Large intestine (tissue), 3 donors: Measurements from ENCODE around the gene AFDN. TPM values are rescaled to one million over a fixed set of nuclear protein-coding genes. Genes with fewer than 3 reads are reported as not detected.

Source experiments
- DNase-seq, 2 donors: peaks; one replicate each; pipeline versions ENCODE4 v3.0.0 to v3.0.0-alpha.2; 2013
- H3K27ac ChIP-seq: one replicate; pipeline ENCODE4 v1.5.1; 2013; ENCODE audit warnings: low read length
- H3K27me3 ChIP-seq: 2 replicates; pipeline ENCODE4 v1.6.1; 2013; ENCODE audit warnings: low read length; ENCODE audit not compliant: control insufficient read depth, insufficient read depth
- H3K36me3 ChIP-seq: 2 replicates; pipeline ENCODE4 v1.6.1; 2013; ENCODE audit warnings: low read length; ENCODE audit not compliant: control insufficient read depth, insufficient read depth
- H3K4me1 ChIP-seq: one replicate; pipeline ENCODE4 v1.6.1; 2013; ENCODE audit warnings: low read length; ENCODE audit not compliant: control insufficient read depth, insufficient read depth
- H3K4me3 ChIP-seq: one replicate; pipeline ENCODE4 v1.5.1; 2013; ENCODE audit warnings: low read length
- H3K9me3 ChIP-seq: one replicate; pipeline ENCODE4 v1.6.1; 2013; ENCODE audit warnings: mild to moderate bottlenecking, low read depth, low read length, moderate library complexity; ENCODE audit not compliant: control insufficient read depth
- WGBS: methylation state at CpG from one replicate; pipeline ENCODE4 v1.1.5; 2013; ENCODE audit warnings: low lambda C conversion rate; ENCODE audit not compliant: insufficient coverage; 5-methylcytosine and 5-hydroxymethylcytosine counted together
- polyA plus RNA-seq: library from polyadenylated mRNA; unstranded; fragments of 120-200 nt; gene quantifications from one replicate; pipeline ENCODE4 v1.2.1, GENCODE V29; 2013

The AFDN gene
- polyA plus RNA-seq, 1 donor, result 194 TPM

GRCh38 chr6:167951781-167952511 lies 125.2 kb downstream of the AFDN start:
- Histone ChIP-seq H3K9me3 (no peaks in the 10 kb centered on the region), H3K4me3 (no peak overlapping the region), H3K36me3 (peaks cover 60% of the 10 kb centered on the region), H3K27me3 (no peaks in the 10 kb centered on the region), H3K4me1 (peaks cover 4% of the 10 kb centered on the region), H3K27ac (no peak overlapping the region)
- 100% methylated on average over 1 of the region's 29 CpGs for WGBS
- no peak for DNase-seq

- H3K27ac ChIP-seq, result no peak overlapping the region
- no peaks in the 10 kb centered on the region for H3K27me3 ChIP-seq
- no CpG with 5 or more reads among the region's 1 CpG for WGBS
- no peak overlapping the region for H3K4me3 ChIP-seq
- H3K9me3 ChIP-seq, result no peaks in the 10 kb centered on the region
- H3K4me1 ChIP-seq, result peaks cover 5% of the 10 kb centered on the region
- peaks cover 64% of the 10 kb centered on the region for H3K36me3 ChIP-seq
- no peak for DNase-seq
Measured at GRCh38 chr6:167952512-167952859, 125.8 kb downstream of the AFDN start.

- Histone ChIP-seq H3K4me1 (peaks cover 5% of the 10 kb centered on the region), H3K27ac (no peak overlapping the region), H3K27me3 (no peaks in the 10 kb centered on the region), H3K4me3 (no peak overlapping the region), H3K36me3 (peaks cover 59% of the 10 kb centered on the region), H3K9me3 (no peaks in the 10 kb centered on the region)
- no peak for DNase-seq
- no CpG with 5 or more reads among the region's 5 CpGs for WGBS
Measured at GRCh38 chr6:167953551-167953950, 126.8 kb downstream of the AFDN start.

- no peaks in the 10 kb centered on the region for H3K9me3 ChIP-seq
- 67% methylated on average over 3 of the region's 3 CpGs for WGBS
- peaks cover 53% of the 10 kb centered on the region for H3K36me3 ChIP-seq
Measured at GRCh38 chr6:167954151-167954550, 127.4 kb downstream of the AFDN start.

GRCh38 chr6:167956491-167956890 lies 129.8 kb downstream of the AFDN start:
- Histone ChIP-seq H3K9me3 (no peaks in the 10 kb centered on the region), H3K36me3 (peaks cover 34% of the 10 kb centered on the region), H3K4me1 (peaks cover 11% of the 10 kb centered on the region), H3K27ac (no peak overlapping the region), H3K27me3 (no peaks in the 10 kb centered on the region), H3K4me3 (no peak overlapping the region)
- WGBS, result 100% methylated on average over 2 of the region's 6 CpGs
- no peak for DNase-seq

More at GRCh38 chr6:167954151-167954550, 127.4 kb downstream of the AFDN start:
- Histone ChIP-seq H3K4me1 (peaks cover 5% of the 10 kb centered on the region), H3K27me3 (no peaks in the 10 kb centered on the region), H3K27ac (no peak overlapping the region), H3K4me3 (no peak overlapping the region)
- no peak for DNase-seq

- H3K27me3 ChIP-seq, result no peaks in the 10 kb centered on the region
- H3K4me3 ChIP-seq, result no peak overlapping the region
- peak; percentile 43 to 65 for DNase-seq
- peaks cover 14% of the 10 kb centered on the region for H3K4me1 ChIP-seq
- H3K36me3 ChIP-seq, result peaks cover 31% of the 10 kb centered on the region
- no CpG with 5 or more reads among the region's 8 CpGs for WGBS
- H3K27ac ChIP-seq, result peak overlapping the region; percentile 43
- no peaks in the 10 kb centered on the region for H3K9me3 ChIP-seq
Measured at GRCh38 chr6:167956983-167957492, 130.3 kb downstream of the AFDN start.

GRCh38 chr6:167957626-167958025 lies 130.9 kb downstream of the AFDN start:
- H3K4me3 ChIP-seq, result no peak overlapping the region
- H3K27me3 ChIP-seq, result no peaks in the 10 kb centered on the region
- H3K4me1 ChIP-seq, result peaks cover 14% of the 10 kb centered on the region
- DNase-seq, result no peak
- no peaks in the 10 kb centered on the region for H3K9me3 ChIP-seq
- H3K36me3 ChIP-seq, result peaks cover 30% of the 10 kb centered on the region
- no peak overlapping the region for H3K27ac ChIP-seq
- WGBS, result no CpG with 5 or more reads among the region's 6 CpGs

- Histone ChIP-seq H3K27me3 (no peaks in the 10 kb centered on the region), H3K4me3 (no peak overlapping the region), H3K4me1 (peaks cover 33% of the 10 kb centered on the region), H3K9me3 (no peaks in the 10 kb centered on the region), H3K36me3 (peaks cover 35% of the 10 kb centered on the region), H3K27ac (no peak overlapping the region)
- no peak for DNase-seq
- WGBS, result 80% methylated on average over 1 of the region's 5 CpGs
Measured at GRCh38 chr6:167960579-167960978, 133.9 kb downstream of the AFDN start.

- Histone ChIP-seq H3K4me3 (no peak overlapping the region), H3K36me3 (peaks cover 38% of the 10 kb centered on the region), H3K27me3 (no peaks in the 10 kb centered on the region), H3K4me1 (peaks cover 39% of the 10 kb centered on the region), H3K27ac (no peak overlapping the region), H3K9me3 (no peaks in the 10 kb centered on the region)
- DNase-seq, result no peak
- WGBS, result no CpG with 5 or more reads among the region's 5 CpGs
Measured at GRCh38 chr6:167962711-167963110, 136.0 kb downstream of the AFDN start.

GRCh38 chr6:167963589-167964057 lies 136.9 kb downstream of the AFDN start:
- H3K36me3 ChIP-seq, result peaks cover 40% of the 10 kb centered on the region
- peak overlapping the region; percentile 58 for H3K27ac ChIP-seq
- no peak overlapping the region for H3K4me3 ChIP-seq
- no CpG with 5 or more reads among the region's 8 CpGs for WGBS
- no peaks in the 10 kb centered on the region for H3K9me3 ChIP-seq
- peaks cover 39% of the 10 kb centered on the region for H3K4me1 ChIP-seq
- no peaks in the 10 kb centered on the region for H3K27me3 ChIP-seq
- peak; percentile 28 to 43 for DNase-seq
